HG03025 (cell line): ENCODE measurements around the gene SLC2A3.
"Not testable (repeated sequence)": the region's sequence is repeated elsewhere in the genome, so short reads cannot be mapped to it uniquely, and the experiment has no call there.

Experiments
- ATAC-seq: cut with Tn5 transposase; IDR thresholded peaks from one replicate; pipeline ENCODE4 v1.9.1; 2021; ENCODE audit warnings: mild to moderate bottlenecking, moderate library complexity; ENCODE audit not compliant: unreplicated experiment, low FRiP score

Gene SLC2A3

DNA sequence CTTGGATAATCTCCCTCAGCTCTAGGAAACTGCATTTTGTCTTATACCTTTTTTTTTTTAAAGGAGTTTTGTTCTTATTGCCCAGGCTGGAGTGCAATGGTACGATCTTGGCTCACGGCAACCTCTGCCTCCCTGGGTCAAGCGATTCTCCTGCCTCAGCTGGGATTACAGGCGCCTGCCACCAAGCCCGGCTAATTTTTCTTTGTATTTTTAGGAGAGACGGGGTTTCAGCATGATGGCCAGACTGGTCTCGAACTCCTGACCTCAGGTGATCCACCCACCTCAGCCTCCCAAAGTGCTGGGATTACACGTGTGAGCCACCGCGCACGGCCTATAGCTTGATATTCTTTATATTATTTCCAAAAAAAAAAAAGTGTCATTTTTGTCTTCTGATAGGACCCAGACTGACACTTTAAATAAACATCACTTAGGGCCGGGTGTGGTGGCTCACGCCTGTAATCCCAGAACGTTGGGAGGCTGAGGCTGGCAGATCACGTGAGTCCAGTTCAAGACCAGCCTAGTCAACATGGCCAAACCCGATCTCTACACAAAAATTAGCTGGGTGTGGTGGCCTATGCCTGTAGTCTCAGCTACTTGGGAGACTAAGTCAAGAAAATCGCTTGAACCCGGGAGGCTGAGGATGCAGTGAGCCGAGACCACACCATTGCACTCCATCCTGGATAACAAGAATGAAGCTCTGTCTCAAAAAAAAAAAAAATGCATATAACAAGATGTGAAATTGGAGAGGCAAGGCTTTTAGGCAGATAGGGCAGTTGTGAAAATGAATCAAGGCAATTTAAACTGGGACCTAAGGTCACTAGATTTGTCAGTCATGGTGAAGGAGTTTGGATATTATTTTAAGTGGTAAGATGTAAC is 18.4 kb downstream of the SLC2A3 start:
- ATAC-seq = no peak

DNA sequence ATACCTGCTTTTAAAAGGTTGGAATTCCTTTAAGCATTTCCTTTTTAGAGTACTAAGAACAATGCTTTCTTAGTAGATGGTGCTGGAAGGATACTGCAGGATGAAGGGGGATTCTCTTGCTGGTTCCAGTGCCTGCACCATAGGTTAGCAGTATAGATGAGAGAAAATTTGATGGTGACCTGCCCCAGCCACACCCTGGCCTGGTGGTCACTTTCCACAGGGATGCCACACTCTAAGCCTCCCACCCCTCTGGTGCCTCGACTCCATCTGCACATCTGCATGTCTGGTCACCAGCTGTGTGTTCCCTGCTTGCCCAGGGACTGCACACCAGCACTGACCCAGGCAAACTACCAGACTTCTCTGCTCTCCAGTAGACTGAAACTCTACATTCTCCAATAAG is 19.1 kb downstream of the SLC2A3 start:
- ATAC-seq = no peak

DNA sequence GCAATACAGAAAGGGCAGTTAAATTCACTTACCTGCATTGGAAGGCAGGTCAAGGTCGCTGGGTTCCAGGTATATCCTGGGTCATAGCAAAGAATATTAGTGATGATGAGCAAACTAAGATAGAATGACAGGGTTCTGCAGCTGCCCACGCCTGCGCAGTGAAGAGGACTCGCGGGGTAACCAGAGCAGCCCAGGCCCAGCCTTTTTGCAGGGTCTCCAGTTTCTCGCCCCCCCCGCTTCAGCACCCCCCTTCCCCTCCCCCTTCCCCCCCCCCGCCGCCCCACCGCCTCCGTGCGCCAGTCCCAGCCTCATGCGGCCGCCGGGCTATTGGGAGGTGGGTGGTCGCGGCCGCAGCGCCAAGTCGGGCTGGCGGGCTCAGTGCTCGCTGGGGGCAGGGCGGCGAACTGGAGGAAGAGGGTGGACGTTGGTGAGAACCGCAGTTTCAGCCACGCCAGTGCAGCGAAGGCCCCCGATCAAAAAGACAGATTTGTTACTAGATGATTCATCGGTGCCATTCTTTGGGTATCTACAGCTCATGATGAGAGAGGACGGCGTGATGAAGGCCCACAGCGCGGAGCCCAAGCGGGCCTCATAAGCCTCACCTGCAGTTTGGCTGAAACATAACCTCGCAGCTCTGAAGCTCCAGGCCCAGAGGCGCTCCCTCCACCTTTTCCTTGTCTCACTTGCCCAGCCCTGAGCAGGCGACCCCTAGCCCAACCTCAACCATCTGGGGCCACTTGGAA is 20.2 kb downstream of the SLC2A3 start:
- ATAC-seq = no peak

DNA sequence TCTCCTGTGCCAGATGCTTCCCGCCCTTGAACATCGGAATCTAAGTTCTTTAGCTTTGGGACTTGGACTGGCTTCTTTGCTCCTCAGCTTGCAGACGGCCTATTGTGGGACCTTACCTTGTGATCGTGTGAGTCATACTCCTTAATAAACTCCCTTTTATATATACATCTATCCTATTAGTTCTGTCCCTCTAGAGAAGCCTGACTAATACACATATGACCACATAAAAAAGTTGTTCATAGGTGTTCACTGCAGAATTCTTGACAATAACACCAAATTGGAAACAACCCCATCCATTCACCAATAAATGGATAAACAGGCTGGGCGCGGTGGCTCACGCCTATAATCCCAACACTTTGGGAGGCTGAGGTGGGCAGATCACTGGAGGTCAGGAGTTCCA is 25.9 kb downstream of the SLC2A3 start:
- not testable (repeated sequence) for ATAC-seq

DNA sequence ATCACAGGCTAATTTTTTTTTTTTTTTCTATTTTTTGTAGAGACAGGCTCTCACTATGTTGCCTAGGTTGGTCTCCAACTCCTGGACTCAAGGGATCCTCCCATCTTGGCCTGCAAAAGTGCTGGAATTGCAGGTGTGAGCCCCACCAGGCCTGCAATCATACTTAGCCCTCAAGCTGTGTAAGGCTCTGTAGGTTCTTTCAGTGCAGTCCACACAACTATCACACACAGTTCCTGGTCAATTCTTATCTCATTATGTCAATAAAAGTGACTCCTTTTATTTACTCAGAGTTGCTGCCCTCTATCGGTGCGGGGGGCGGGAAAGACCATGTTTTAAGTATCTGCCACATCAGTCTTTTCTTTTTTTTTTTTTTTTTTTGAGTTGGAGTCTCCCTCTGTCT is 29.0 kb downstream of the SLC2A3 start:
- ATAC-seq = no peak

DNA sequence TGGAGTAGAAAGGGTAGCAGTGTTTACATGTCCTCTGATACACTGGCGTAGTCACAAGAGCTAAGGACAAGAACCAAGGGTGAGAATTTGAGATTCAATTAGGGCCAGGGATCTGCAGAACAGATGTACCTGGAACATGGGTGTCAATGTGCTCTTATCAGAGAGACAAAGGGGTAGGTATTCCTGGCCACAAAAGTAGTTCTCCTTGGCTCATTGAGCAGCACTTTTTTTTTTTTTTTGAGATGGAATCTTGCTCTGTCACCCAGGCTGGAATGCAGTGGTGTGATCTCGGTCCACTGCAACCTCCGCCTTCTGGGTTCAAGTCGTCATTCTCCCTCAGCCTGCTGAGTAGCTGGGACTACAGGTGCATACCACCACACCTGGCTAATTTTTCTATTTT is 29.7 kb downstream of the SLC2A3 start:
- ATAC-seq = not testable (repeated sequence)

DNA sequence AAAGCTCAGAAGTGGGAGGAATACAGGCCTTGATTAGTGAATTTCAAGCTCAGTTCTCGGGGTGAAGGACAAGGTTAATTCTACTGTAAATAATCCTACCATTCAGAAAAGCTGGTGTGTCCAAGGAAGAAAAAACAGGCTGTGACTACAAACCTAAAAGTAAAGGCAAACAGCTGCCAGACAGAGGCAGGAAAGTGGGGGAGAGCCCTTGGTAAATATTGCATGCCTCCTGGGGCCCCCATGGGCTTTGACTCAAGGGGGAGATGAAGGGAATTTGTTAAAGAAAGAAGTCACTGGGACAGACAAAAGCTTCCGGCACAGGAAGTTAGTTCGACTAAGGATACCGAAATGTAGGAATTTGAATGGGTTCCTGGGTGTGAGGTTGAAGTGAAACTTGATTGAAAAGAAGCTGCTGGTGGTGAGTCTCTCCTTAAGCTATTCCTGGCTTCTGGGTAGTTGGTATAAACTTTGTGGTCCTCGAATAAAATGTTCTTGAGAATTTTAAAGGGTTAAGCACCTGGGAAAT is 30.3 kb downstream of the SLC2A3 start:
- ATAC-seq = not testable (repeated sequence)

DNA sequence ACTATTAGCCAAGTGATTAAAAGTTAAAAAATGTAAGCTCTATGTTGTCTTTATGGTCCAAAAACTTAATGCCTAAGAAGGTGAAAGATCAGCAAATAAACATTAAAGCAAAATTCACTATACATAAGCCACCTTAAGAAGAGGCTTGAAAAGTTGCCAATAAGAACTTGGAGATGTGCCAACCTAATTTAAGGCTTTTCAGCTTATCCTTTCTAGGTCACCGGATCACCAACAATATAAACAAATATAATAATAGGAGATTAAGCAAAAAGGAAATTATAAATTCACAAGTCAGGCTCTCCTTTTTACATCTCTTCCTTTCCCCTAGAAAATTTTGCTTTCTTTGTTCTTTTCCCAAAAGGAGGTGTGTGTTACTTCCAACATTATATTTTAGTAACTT is 30.9 kb downstream of the SLC2A3 start:
- no peak for ATAC-seq

DNA sequence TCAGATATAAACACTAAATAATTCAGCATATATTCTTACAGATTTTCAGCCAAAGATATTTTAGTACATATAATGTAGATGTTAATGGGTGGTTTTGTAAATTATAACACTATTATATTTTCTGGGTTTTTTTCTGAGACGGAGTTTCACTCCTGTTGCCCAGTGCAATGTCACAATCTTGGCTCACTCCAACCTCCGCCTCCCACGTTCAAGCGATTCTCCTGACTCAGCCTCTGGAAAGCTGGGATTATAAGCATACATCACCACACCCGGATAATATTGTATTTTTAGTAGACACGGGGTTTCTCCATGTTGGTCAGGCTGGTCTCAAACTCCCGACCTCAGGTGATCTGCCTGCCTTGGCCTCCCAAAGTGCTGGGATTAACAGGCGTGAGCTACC is 33.6 kb downstream of the SLC2A3 start:
- not testable (repeated sequence) for ATAC-seq

DNA sequence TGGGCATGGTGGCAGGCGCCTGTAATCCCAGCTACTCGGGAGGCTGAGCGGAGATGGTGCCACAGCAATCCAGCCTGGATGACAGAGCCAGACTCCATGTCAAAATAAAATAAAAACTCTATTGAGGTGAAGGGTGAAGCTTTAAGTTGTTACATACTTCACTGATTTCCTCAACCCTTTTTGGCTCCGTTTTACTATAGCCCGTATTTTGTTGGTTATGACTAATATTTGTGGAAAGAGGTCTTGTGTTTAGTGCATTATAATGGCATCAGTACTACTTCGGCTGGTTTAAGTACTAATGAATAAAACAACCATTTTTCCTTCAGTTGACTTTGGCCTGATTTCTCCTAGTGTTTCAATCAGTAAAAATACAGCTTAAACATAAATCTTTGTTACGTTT is 36.2 kb downstream of the SLC2A3 start:
- no peak for ATAC-seq

DNA sequence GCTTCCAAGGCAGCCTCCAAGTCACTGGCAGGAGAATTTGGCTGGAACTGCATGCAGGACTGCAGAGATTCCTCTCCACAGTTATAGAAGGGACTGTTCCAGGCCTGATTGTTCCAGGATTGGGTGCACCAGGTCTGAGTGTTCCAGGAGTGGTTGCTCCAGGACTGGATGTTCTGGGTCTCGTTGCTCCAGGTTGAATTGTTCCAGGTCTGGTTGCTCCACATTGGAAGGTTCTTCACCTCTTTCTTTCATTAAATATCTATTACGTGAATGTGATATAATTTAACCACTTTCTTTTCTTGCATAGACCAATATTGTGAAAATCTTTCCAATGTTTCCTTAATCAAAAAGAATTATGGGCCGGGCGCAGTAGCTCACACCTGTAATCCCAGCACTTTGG is 39.3 kb downstream of the SLC2A3 start:
- not testable (repeated sequence) for ATAC-seq

DNA sequence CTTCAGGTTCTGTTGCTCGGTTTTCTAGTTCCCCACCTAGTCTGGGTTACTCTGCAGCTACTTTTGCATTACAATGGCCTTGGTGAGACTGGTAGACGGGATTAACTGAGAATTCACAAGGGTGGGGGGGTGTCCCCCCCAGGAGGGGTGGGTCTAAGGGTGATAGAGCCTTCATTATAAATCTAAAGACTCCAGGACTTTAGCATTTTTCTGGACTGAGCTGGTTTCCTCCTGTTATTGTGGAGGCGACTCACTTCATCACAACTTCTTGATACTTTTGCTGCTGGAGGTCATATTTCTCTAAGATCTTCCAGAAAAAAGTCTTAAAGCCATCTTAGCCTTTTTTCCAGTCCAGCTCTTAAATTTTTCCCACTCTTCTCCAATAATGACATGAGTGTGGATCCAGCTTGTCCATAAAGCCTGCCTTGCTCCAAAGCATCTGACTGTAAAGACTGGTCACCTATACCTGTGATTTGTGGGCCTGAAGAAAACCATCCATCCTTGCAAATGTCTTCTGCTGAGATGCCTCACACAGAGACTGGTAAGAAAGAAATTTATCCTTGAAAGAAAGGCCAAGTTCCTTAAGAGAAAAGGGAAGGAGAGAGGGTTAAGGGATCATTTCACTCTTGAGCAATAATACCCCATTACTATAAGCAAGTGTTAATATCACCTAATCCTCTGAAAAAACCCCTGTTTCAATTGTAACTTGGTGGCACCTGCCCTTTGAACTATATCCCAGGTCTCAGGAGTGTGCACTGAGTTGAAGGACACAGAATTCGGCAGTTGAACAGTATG is 43.6 kb downstream of the SLC2A3 start:
- no peak for ATAC-seq

DNA sequence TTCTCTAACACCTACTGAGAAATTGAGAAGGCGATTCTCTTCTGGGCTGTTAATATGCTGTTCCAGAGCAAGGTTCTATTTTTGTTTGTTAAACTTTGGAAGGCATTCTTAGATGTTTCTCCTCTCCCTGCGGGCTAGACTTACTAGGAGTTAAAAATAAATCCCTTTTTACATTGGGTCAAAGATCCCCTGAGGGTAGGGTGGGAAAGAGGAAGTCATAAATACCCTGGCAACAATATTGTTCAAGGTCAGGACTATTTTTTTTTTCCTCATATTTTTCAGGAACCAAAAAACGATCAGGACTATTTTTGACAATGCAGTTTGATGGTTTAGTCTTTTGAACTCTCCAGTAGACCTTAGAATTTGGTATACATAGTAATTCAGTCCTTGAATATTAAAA is 51.3 kb downstream of the SLC2A3 start:
- no peak for ATAC-seq

DNA sequence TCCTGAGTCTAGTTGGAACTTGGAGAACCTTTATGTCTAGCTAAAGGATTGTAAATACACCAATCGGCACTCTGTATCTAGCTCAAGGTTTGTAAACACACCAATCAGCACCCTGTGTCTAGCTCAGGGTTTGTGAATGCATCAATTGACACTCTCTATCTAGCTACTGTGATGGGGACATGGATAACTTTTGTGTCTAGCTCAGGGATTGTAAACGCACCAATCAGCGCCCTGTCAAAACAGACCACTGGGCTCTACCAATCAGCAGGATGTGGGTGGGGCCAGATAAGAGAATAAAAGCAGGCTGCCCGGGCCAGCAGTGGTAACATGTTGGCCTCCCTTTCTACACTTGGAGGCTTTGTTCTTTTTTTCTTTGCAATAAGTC is 54.3 kb downstream of the SLC2A3 start:
- ATAC-seq = not testable (repeated sequence)

DNA sequence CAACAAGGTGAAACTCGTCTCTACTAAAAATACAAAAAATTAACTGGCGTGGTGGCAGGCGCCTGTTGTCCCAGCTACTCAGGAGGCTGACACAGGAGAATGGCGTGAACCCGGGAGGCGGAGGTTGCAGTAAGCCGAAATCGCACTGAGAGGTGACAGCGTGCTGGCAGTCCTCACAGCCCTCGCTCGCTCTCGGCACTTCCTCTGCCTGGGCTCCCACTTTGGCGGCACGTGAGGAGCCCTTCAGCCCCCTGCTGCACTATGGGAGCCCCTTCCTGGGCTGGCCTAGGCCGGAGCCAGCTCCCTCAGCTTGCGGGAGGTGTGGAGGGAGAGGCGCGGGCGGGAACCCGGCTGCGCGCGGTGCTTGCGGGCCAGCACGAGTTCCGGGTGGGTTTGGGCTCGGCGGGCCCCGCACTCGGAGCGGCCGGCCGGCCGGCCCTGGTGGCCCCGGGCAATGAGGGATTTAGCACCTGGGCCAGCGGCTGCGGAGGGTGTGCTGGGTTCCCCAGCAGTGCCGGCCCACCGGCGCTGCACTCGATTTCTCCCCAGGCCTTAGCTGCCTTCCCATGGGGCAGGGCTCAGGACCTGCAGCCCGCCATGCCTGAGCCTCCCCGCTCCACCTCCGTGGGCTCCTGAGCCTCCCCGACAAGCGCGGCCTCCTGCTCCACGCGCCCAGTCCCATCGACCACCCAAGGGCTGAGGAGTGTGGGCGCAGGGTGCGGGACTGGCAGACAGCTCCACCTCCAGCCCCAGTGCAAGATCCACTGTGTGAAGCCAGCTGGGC is 54.8 kb downstream of the SLC2A3 start:
- not testable (repeated sequence) for ATAC-seq

DNA sequence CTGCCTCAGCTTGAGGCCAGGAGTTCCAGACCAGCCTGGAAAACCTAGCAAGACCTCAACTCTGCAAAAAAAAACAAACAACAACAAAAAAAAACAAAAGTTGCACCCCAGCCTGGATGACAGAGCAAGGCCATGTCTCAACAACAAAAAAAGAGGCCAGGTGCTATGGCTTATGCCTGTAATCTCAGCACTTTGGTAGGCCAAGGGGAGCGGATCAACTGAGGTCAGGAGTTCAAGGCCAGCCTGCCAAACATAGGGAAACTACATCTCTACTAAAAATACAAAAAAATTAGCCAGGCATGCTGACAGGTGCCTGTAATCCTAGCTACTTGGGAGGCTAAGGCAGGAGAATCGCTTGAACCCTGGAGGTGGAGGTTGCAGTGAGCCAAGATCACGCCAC is 56.7 kb downstream of the SLC2A3 start:
- no peak for ATAC-seq

DNA sequence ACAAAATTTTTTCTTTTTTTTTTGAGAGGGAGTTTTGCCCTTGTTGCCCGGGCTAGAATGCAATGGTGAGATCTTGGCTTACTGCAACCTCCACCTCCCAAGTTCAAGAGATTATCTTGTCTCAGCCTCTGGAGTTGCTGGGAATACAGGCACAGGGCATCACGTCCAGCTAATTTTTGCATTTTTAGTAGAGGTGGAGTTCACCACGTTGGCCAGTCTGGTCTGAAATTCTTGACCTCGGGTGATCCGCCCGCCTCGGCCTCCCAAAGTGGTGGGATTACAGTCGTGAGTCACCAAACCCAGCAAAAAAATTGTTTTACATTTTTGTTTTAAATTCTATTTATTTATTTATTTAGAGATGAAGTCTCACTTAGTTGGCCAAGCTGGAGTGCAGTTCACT is 58.6 kb downstream of the SLC2A3 start:
- ATAC-seq = no peak

DNA sequence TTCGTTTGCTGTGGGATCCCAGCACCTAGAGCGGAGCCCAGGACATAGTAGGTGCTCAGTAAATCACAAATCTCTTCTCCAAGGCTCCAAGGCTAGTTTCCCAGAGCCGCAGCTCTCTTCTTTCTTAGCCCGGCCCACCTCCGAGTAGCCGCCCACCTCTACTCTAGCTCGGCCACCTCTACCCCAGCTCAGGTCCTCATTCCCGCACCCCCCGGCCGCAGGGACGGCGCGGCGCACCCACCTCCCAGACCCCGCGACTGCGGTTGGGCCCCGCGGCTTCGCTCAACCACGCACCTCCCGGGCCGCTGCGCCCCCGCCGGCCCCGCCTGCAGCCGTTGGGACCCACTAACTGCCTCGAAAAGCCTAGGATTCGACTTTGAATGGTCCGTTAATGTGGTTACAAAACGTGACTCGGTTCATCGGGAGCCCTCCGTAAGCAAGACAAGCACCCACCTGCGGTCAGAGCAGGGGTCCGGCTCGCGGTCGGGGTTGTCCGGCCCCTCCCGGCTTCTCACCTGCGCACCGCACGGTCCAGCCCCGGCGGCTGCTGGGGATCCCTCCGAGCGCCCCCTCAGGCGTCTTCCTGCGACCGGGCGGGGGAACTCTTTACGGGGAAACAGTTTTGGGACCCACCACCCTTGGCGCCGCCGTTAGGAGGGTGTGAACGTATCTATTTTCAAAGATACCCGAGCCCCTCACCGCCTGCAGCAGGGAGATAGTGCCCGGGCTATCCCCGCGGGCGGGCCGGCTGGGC is 63.2 kb downstream of the SLC2A3 start, which contains the start of gene SLC2A14:
Gene SLC2A14 (minus strand): TSS at position 350 of the 754 bp plus-strand sequence. CDS start 3,035 bp downstream, outside the sequence.
- no peak for ATAC-seq

DNA sequence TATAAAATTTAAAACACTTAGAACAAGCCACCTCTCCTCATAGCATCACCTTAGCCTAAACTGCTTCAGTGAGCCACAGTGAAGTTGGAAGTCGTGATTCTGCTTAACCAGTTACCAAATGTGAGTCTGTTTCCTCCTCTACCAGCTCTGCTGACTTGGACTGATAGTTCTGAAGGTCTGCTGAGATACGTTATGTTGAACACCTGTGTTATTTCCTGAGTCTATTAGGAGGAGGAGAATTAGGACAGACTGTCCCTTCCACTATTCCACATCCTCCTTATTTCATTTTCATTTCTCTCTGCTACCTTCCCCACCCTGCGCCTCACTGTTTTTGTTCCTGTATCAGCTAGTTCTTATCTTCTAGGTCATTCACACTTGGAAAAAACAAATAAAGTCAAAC is 65.7 kb downstream of the SLC2A3 start:
- no peak for ATAC-seq
